ENCODE results near the gene RIN3. TPM values are rescaled to one million over a fixed set of nuclear protein-coding genes. Genes with fewer than 3 reads are reported as not detected.

The RIN3 gene
- total RNA-seq, 2 experiments from 2014 or later, result 15.8 to 16.0 TPM

- peaks cover 76% of the 10 kb centered on the region for H3K4me1 Mint-ChIP-seq (ENCODE audit: low read depth)
- H3K36me3 Mint-ChIP-seq (ENCODE audit: low read depth), result peaks cover 11% of the 10 kb centered on the region
- H3K9me3 Mint-ChIP-seq, result no peaks in the 10 kb centered on the region
- CTCF ChIA-PET, result interaction anchor here (0.5 to 1.9 kb wide), 8 partner anchors 15 to 786 kb away, joined by 3 to 5 read pairs (median 3); no protein-coding TSS in a partner anchor
- peak overlapping the region; percentile 97 for H3K27ac Mint-ChIP-seq
- intact Hi-C loops (cut with micrococcal nuclease), result loop anchor here (1.0 to 10.0 kb wide), 6 partner anchors 18 to 1306 kb away; partner anchors contain the start of genes CPSF2 and NDUFB1
- no peaks in the 10 kb centered on the region for H3K27me3 Mint-ChIP-seq (ENCODE audit: low read depth)
- DNase-seq, result no peak
- peak overlapping the region; percentile 93 for H3K4me3 Mint-ChIP-seq
Measured at GRCh38 chr14:92650581-92651105, 137.1 kb downstream of the RIN3 start.

DNA sequence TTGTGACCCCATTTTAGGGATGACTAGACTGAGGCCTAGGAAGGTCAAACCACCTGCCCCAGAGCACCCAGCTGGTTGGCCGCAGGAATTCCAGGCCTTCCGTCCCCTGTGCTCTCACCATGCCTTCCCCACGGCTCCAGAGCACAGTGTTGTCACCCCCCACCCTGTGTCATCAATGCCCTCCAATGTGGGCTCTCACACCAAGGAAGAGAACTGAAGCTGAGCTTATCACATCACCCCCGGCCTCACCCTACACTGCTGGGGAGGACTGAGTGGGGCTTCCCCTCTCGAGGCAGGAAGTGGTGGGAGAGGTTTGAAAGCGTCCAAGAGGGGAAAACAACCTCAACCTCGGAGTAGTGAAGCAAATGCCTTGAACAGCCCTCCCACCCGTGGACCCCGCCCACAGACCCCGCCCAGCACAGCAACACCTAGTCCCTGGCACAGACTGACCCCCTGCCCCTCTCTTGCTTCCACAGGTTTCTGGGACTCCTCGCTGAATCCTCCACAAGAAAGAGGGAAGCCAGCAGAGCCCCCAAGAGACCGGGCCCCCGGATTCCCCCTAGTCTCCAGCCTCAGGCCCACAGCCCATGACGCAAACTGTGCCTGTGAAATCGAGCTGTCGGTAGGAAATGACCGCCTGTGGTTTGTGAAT lies 137.7 kb downstream of the RIN3 start:
- Mint-ChIP-seq H3K4me3 (peak overlapping the region; percentile 93), H3K36me3 (ENCODE audit: low read depth) (peaks cover 11% of the 10 kb centered on the region), H3K27ac (peak overlapping the region; percentile 97), H3K27me3 (ENCODE audit: low read depth) (no peaks in the 10 kb centered on the region), H3K4me1 (ENCODE audit: low read depth) (peaks cover 76% of the 10 kb centered on the region), H3K9me3 (no peaks in the 10 kb centered on the region)
- intact Hi-C loops (cut with micrococcal nuclease), result loop anchor here (1.0 to 10.0 kb wide), 6 partner anchors 17 to 1306 kb away; partner anchors contain the start of genes CPSF2 and NDUFB1
- CTCF ChIA-PET, result interaction anchor here (0.5 to 1.6 kb wide), 9 partner anchors 15 to 787 kb away, joined by 3 to 5 read pairs (median 3); no protein-coding TSS in a partner anchor
- DNase-seq, result peak; percentile 93

- CTCF ChIA-PET, result interaction anchor here (1.0 to 3.0 kb wide), 13 partner anchors 15 to 96 kb away, joined by 3 to 14 read pairs (median 5); no protein-coding TSS in a partner anchor
- peaks cover 11% of the 10 kb centered on the region for H3K36me3 Mint-ChIP-seq (ENCODE audit: low read depth)
Measured at GRCh38 chr14:92651758-92652406, 138.3 kb downstream of the RIN3 start.

GRCh38 chr14:92652413-92653151 lies 139.0 kb downstream of the RIN3 start:
- Mint-ChIP-seq H3K4me1 (ENCODE audit: low read depth) (peaks cover 76% of the 10 kb centered on the region), H3K27ac (peak overlapping the region; percentile 97), H3K4me3 (peak overlapping the region; percentile 93), H3K9me3 (no peaks in the 10 kb centered on the region), H3K27me3 (ENCODE audit: low read depth) (no peaks in the 10 kb centered on the region), H3K36me3 (ENCODE audit: low read depth) (peaks cover 11% of the 10 kb centered on the region)
- intact Hi-C loops (cut with micrococcal nuclease), result loop anchor here (2.0 to 10.0 kb wide), 5 partner anchors 66 to 1308 kb away; partner anchors contain the start of genes CPSF2 and NDUFB1
- peak; percentile 53 for DNase-seq
- CTCF ChIA-PET, result interaction anchor here (0.7 to 3.0 kb wide), 13 partner anchors 11 to 479 kb away, joined by 3 to 14 read pairs (median 5); no protein-coding TSS in a partner anchor

More at GRCh38 chr14:92651758-92652406, 138.3 kb downstream of the RIN3 start:
- Mint-ChIP-seq H3K4me3 (peak overlapping the region; percentile 93), H3K27me3 (ENCODE audit: low read depth) (no peaks in the 10 kb centered on the region), H3K9me3 (no peaks in the 10 kb centered on the region), H3K4me1 (ENCODE audit: low read depth) (peaks cover 76% of the 10 kb centered on the region), H3K27ac (peak overlapping the region; percentile 97)
- peak; percentile 57 for DNase-seq
- intact Hi-C loops (cut with micrococcal nuclease), result loop anchor here (1.0 to 10.0 kb wide), 7 partner anchors 16 to 1307 kb away; partner anchors contain the start of genes CPSF2 and NDUFB1

GRCh38 chr14:92653162-92653651 lies 139.6 kb downstream of the RIN3 start:
- Mint-ChIP-seq H3K27me3 (ENCODE audit: low read depth) (no peaks in the 10 kb centered on the region), H3K9me3 (no peaks in the 10 kb centered on the region), H3K4me3 (peak overlapping the region; percentile 93), H3K36me3 (ENCODE audit: low read depth) (peaks cover 11% of the 10 kb centered on the region), H3K4me1 (ENCODE audit: low read depth) (peaks cover 76% of the 10 kb centered on the region), H3K27ac (peak overlapping the region; percentile 97)
- peak; percentile 66 for DNase-seq
- intact Hi-C loops (cut with micrococcal nuclease), result loop anchor here (2.0 to 10.0 kb wide), 5 partner anchors 66 to 1308 kb away; partner anchors contain the start of genes CPSF2 and NDUFB1
- CTCF ChIA-PET, result interaction anchor here (0.7 to 3.0 kb wide), 10 partner anchors 11 to 479 kb away, joined by 3 to 14 read pairs (median 6); no protein-coding TSS in a partner anchor

- H3K4me1 Mint-ChIP-seq (ENCODE audit: low read depth), result peaks cover 76% of the 10 kb centered on the region
- H3K27ac Mint-ChIP-seq, result peak overlapping the region; percentile 97
- intact Hi-C loops (cut with micrococcal nuclease), result loop anchor here (1.0 to 10.0 kb wide), 5 partner anchors 122 to 1310 kb away; partner anchors contain the start of genes CPSF2, NDUFB1 and TRIP11
- DNase-seq, result no peak
- H3K36me3 Mint-ChIP-seq (ENCODE audit: low read depth), result peaks cover 12% of the 10 kb centered on the region
- peak overlapping the region; percentile 93 for H3K4me3 Mint-ChIP-seq
- CTCF ChIA-PET, result interaction anchor here (0.7 to 3.0 kb wide), 9 partner anchors 10 to 95 kb away, joined by 3 to 14 read pairs (median 5); no protein-coding TSS in a partner anchor
- H3K27me3 Mint-ChIP-seq (ENCODE audit: low read depth), result no peaks in the 10 kb centered on the region
- no peaks in the 10 kb centered on the region for H3K9me3 Mint-ChIP-seq
Measured at GRCh38 chr14:92654239-92654901, 140.8 kb downstream of the RIN3 start.

DNA sequence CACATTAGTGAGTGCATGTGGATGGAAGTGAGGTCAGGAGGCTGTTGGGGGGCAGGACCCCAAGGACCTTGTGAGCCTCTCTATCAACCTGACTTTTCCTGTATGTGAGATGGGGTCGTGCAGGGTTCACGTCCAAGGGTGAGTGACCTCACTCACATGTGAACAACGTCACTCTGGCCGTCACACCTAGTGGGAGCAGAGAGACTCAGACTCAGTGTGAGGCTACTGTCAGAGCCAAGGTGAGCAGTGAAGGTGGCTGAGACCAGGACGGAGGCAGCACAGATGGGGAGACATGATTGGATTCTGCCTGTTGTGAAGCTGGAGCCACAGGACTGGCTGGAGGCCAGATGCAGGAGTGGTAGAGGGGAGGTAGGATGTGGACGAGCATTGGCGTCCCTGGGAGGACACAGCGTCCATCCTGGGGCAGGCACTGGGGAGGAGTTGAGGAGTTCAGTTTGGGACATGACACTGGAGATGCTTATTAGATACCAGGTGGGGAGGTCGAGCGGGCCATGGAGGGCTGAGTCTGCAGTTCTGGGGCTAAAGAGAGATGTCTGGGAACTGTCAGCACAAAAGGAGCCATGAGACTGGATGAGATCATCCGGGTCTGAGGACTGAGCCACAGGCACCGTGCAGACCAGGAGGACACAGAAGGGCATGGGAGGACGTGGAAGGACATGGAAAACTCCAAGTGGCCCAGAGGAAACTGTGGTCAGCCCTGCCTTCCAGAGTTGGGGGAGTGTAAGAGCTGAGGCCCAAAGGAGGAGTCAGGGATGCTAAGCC lies 142.0 kb downstream of the RIN3 start:
- H3K36me3 Mint-ChIP-seq (ENCODE audit: low read depth), result peaks cover 18% of the 10 kb centered on the region
- CTCF ChIA-PET, result no interaction called here
- H3K27me3 Mint-ChIP-seq (ENCODE audit: low read depth), result no peaks in the 10 kb centered on the region
- peak overlapping the region; percentile 38 for H3K27ac Mint-ChIP-seq
- peak; percentile 61 for DNase-seq
- peak overlapping the region; percentile 47 for H3K4me3 Mint-ChIP-seq
- peaks cover 76% of the 10 kb centered on the region for H3K4me1 Mint-ChIP-seq (ENCODE audit: low read depth)
- H3K9me3 Mint-ChIP-seq, result no peaks in the 10 kb centered on the region
- intact Hi-C loops (cut with micrococcal nuclease), result loop anchor here (10.0 kb wide), 1 partner anchor 1311 kb away; no protein-coding TSS in a partner anchor

DNA sequence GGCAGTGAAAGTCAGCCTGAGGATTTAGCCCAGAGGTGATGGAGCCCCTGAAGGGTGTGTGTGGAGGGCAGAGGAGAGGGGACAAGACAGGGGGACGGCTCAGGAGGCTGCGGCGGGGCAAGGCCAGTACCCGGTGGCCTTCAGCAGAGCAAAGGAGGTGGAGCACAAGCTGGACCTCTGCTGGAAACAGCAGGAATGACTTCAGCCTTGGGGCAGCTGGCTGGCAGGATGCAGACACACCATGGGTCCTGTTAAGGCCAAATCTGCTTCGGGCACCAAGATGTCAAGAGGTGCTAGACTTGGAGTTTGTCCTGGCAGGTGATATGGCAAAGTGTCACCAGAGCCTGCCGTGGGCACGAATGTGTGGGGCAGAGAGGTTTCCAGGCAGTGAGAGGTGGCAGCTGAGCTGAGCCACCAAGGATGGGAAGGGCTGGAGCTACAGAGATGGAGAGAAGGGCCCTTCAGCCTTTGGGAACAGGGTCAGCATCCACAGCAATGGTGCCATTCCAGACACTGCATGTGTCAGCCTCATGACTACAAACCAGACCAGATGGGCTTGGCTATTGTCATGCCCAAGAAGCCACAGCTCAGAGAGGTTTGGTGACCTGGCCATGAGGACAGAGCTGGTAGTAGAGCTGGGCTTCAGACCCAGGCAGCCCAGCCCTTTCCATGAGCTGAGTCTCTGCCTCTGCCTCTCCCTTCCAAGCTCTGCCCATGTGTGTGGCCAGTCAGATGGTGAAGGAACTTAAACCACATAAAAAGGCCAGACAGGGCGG lies 142.9 kb downstream of the RIN3 start:
- DNase-seq, result no peak
- Mint-ChIP-seq H3K27me3 (ENCODE audit: low read depth) (no peaks in the 10 kb centered on the region), H3K4me3 (peak overlapping the region; percentile 47), H3K36me3 (ENCODE audit: low read depth) (peaks cover 23% of the 10 kb centered on the region), H3K4me1 (ENCODE audit: low read depth) (peaks cover 72% of the 10 kb centered on the region), H3K27ac (peak overlapping the region; percentile 38), H3K9me3 (no peaks in the 10 kb centered on the region)
- intact Hi-C loops (cut with micrococcal nuclease), result loop anchor here (1.0 to 10.0 kb wide), 2 partner anchors 12 to 1312 kb away; no protein-coding TSS in a partner anchor
- CTCF ChIA-PET, result interaction anchor here (0.6 to 1.8 kb wide), 3 partner anchors 14 to 552 kb away, joined by 3 to 12 read pairs (median 4); no protein-coding TSS in a partner anchor

GRCh38 chr14:92657457-92658142 lies 144.0 kb downstream of the RIN3 start:
- no peak for DNase-seq
- peak overlapping the region; percentile 38 for H3K4me3 Mint-ChIP-seq
- H3K36me3 Mint-ChIP-seq (ENCODE audit: low read depth), result peaks cover 34% of the 10 kb centered on the region
- H3K4me1 Mint-ChIP-seq (ENCODE audit: low read depth), result peaks cover 81% of the 10 kb centered on the region
- H3K27me3 Mint-ChIP-seq (ENCODE audit: low read depth), result no peaks in the 10 kb centered on the region
- H3K9me3 Mint-ChIP-seq, result no peaks in the 10 kb centered on the region
- intact Hi-C loops (cut with micrococcal nuclease), result loop anchor here (1.0 to 10.0 kb wide), 2 partner anchors 11 to 1313 kb away; no protein-coding TSS in a partner anchor
- CTCF ChIA-PET, result interaction anchor here (1.2 to 1.8 kb wide), 3 partner anchors 13 to 28 kb away, joined by 3 to 12 read pairs (median 4); no protein-coding TSS in a partner anchor
- H3K27ac Mint-ChIP-seq, result peak overlapping the region; percentile 69

Data from activated naive CD4-positive, alpha-beta T cell treated with anti-CD3 and anti-CD28 coated beads for 36 hours (primary cell).